NK-92 (cell line): ENCODE data around the gene CACNA2D4.

Source experiments
- DNase-seq: peaks from one replicate; lab custom pipeline; 2025; ENCODE audit not compliant: unreplicated experiment; lab: John Stamatoyannopoulos, UW

Gene CACNA2D4

GRCh38 chr12:1806301-1807086 lies 112.0 kb downstream of the CACNA2D4 start:
- no peak for DNase-seq

- no peak for DNase-seq
Measured at GRCh38 chr12:1805441-1806081, 112.9 kb downstream of the CACNA2D4 start.

- peak; percentile 4 for DNase-seq
Measured at GRCh38 chr12:1804545-1805332, 113.7 kb downstream of the CACNA2D4 start.

- DNase-seq, result no peak
Measured at GRCh38 chr12:1803736-1804135, 114.7 kb downstream of the CACNA2D4 start.

- no peak for DNase-seq
Measured at GRCh38 chr12:1801303-1801975, 117.0 kb downstream of the CACNA2D4 start.

GRCh38 chr12:1800401-1801302 lies 117.8 kb downstream of the CACNA2D4 start:
- no peak for DNase-seq

GRCh38 chr12:1799882-1800400 lies 118.5 kb downstream of the CACNA2D4 start:
- no peak for DNase-seq

- no peak for DNase-seq
Measured at GRCh38 chr12:1799051-1799881, 119.2 kb downstream of the CACNA2D4 start.

GRCh38 chr12:1798641-1799020 lies 119.8 kb downstream of the CACNA2D4 start:
- DNase-seq, result no peak

GRCh38 chr12:1797991-1798640 lies 120.3 kb downstream of the CACNA2D4 start:
- no peak for DNase-seq

GRCh38 chr12:1797011-1797901 lies 121.2 kb downstream of the CACNA2D4 start:
- no peak for DNase-seq

GRCh38 chr12:1796515-1797010 lies 121.9 kb downstream of the CACNA2D4 start:
- no peak for DNase-seq

- peak; percentile 46 for DNase-seq
Measured at GRCh38 chr12:1795785-1796514, 122.5 kb downstream of the CACNA2D4 start.

GRCh38 chr12:1795221-1795784 lies 123.1 kb downstream of the CACNA2D4 start:
- no peak for DNase-seq

GRCh38 chr12:1794440-1795090 lies 123.9 kb downstream of the CACNA2D4 start:
- DNase-seq, result no peak
